Gastroesophageal sphincter (tissue), 4 donors: ENCODE results near the gene ASGR2. TPM values are rescaled to one million over a fixed set of nuclear protein-coding genes. Genes with fewer than 3 reads are reported as not detected.

ENCODE experiments used
- ATAC-seq: fragments of 150-250 bp; one replicate; pipeline ENCODE4 v1.9.1; 2016; ENCODE audit warnings: mild to moderate bottlenecking, moderate library complexity
- H3K27ac ChIP-seq, 4 donors: fragments of 200-600 bp; sonication (generic) in 3 of 4; 1 replicate in 3 of 4; 2 replicates in 1 of 4; pipeline ENCODE4 v1.5.1; 2016 to 2019
- H3K27me3 ChIP-seq: fragments of 200-600 bp; sonication (generic); one replicate; pipeline ENCODE4 v1.5.1; 2019
- H3K36me3 ChIP-seq, 2 donors: fragments of 200-600 bp; sonication (generic); one replicate each; pipeline ENCODE4 v1.5.1; 2019; ENCODE audit warnings: control low read depth in 1 of 2
- H3K4me1 ChIP-seq, 3 donors: fragments of 200-600 bp; sonication (generic); 1 replicate in 2 of 3; 2 replicates in 1 of 3; pipeline ENCODE4 v1.5.1; 2016 to 2019; ENCODE audit warnings: control low read depth in 2 of 3
- H3K4me3 ChIP-seq, 2 donors: fragments of 200-600 bp; sonication (generic); one replicate each; pipeline ENCODE4 v1.5.1; 2019; ENCODE audit warnings: mild to moderate bottlenecking in 1 of 2, moderate library complexity in 1 of 2
- H3K9me3 ChIP-seq, 3 donors: fragments of 200-600 bp; sonication (generic); one replicate each; pipeline ENCODE4 v1.5.1; 2017 to 2019; ENCODE audit warnings: control low read depth in 2 of 3
- CTCF ChIP-seq, 4 experiments: fragments of 200-600 bp in 2 of 4; fragments of 450-650 bp in 2 of 4; sonication (generic) in 1 of 4; IDR thresholded peaks; one replicate each; pipeline ENCODE4 v1.5.1; 2017 to 2019; ENCODE audit warnings: antibody characterized with exemption in 4 of 4, mild to moderate bottlenecking in 2 of 4, moderate library complexity in 2 of 4
- EP300 ChIP-seq: sonication (generic); formaldehyde crosslinking; IDR thresholded peaks from one replicate; pipeline ENCODE4 v1.6.1; 2017; ENCODE audit warnings: antibody characterized with exemption, mild to moderate bottlenecking
- POLR2A ChIP-seq, 2 donors: fragments of 450-650 bp; IDR thresholded peaks; one replicate each; pipeline ENCODE4 v1.6.1; 2017; ENCODE audit warnings: antibody characterized with exemption in 2 of 2, mild to moderate bottlenecking in 2 of 2, moderate library complexity in 1 of 2
- POLR2AphosphoS5 ChIP-seq: sonication (generic); formaldehyde crosslinking; IDR thresholded peaks from one replicate; pipeline ENCODE4 v1.6.1; 2017; ENCODE audit warnings: antibody characterized with exemption
- WGBS, 2 donors: methylation state at CpG; one replicate each; pipeline ENCODE4 v1.1.5; 2018; ENCODE audit warnings: low coverage in 1 of 2; 5-methylcytosine and 5-hydroxymethylcytosine counted together
- total RNA-seq, 4 donors: library from RNA; depleted of rRNA; stranded (reverse); fragments of >200 nt; gene quantifications; one replicate each; pipeline ENCODE4 v1.1.0, GENCODE V29; 2016

Gene ASGR2
- total RNA-seq, 4 donors from 2014 or later = 0.79 to 1.3 TPM; not detected in 2

DNA sequence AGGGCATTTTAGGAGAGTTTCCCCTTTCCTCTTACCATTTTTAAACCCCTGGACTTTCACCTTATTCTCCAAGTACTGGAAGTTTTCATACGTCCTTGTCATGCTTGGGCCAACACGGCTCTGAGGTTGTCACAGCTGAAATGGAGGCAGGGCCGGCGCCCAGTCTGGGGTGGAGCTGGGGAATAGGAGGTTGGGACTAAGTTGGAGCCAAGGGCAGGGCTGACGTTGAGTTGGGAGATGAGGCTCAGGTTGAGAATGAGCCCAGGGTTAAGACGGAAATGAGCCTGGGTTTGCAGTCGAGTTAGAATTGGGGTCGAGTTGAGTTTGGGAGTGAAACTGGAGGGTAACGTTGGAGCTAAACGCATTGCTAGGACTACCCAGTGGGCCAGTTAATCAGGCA, 35.9 kb downstream of the ASGR2 start:
- H3K4me3 ChIP-seq = peak overlapping the region in 1 of 2 donors; percentile 30
- ATAC-seq = no peak
- no peaks in the 10 kb centered on the region for H3K36me3 ChIP-seq
- WGBS, 2 donors = 68 to 94% methylated on average over 9 to 10 of the region's 10 CpGs
- TF ChIP-seq POLR2AphosphoS5 = no peak
- no peak for TF ChIP-seq EP300
- TF ChIP-seq POLR2A (IDR thresholded peaks at IDR 0.05) = no peak
- TF ChIP-seq CTCF (IDR thresholded peaks at IDR 0.05) = no peak
- H3K9me3 ChIP-seq = no peaks in the 10 kb centered on the region
- H3K27me3 ChIP-seq = peaks cover 16% of the 10 kb centered on the region
- H3K4me1 ChIP-seq = peaks cover 0 to 20% (median 0%) of the 10 kb centered on the region in 3 donors
- H3K27ac ChIP-seq = no peak overlapping the region

DNA sequence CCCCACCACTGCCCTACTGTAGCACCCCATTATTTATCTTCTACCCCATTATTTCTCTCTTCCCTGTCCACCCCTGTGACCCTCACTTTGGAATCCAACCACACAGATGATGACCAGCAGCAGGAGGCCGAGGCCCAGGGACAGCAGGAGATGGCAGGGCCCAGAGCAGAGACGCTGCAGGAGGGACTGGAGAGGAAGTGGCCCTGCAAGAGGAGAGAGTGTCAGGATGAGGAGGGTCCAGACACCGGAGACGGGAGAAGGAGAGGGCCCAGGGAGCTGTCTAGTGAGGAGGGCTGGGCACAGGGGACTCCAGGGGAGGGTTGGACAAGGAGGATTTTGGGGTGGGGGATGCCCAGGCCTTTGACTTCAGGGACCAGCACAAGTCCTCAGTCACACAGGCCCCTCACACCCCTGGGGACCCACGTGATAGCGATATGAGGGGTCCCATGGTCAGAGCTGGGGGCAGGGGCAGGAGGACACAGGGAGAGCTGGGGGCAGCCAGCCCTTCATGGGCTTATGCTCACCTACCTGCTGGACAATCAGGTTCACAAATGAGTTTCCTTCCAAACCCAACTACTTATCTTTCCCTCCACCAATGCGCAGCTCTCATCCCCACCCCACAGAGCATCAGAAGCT, 36.6 kb downstream of the ASGR2 start:
- Histone ChIP-seq H3K36me3 (no peaks in the 10 kb centered on the region), H3K4me3 (no peak overlapping the region), H3K27ac (no peak overlapping the region), H3K27me3 (peaks cover 16% of the 10 kb centered on the region), H3K9me3 (no peaks in the 10 kb centered on the region), H3K4me1 (peaks cover 0 to 20% (median 0%) of the 10 kb centered on the region in 3 donors)
- 68% methylated on average over 7 of the region's 7 CpGs; no CpG with 5 or more reads in 1 of the 2 donors for WGBS, 2 donors
- no peak for ATAC-seq
- TF ChIP-seq POLR2AphosphoS5 (no peak), CTCF (IDR thresholded peaks at IDR 0.05) (no peak), POLR2A (IDR thresholded peaks at IDR 0.05) (no peak), EP300 (no peak)

DNA sequence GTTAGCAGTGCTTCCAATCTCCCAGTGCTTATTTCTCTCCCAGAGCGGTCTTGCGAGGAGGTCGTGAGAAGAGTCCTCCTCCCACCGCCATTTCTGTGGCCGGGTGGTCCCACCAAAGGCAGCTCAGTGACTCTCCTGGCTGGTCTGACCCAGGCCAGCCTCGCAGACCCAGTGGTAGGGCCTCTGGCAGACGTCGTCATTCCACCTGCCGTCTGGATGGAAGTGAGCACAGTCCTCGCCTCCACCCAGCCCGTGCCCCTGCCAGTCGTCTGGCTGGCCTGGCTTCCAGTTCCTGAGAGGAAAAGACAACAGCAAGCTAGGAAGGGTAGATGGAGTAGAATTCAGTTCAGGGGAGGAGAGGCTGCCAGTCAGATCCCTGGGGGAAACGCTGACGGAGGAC, 39.7 kb downstream of the ASGR2 start:
- H3K36me3 ChIP-seq = no peaks in the 10 kb centered on the region
- no peak overlapping the region for H3K27ac ChIP-seq
- no peak for ATAC-seq
- WGBS, 2 donors = 84% methylated on average over 8 of the region's 14 CpGs; no CpG with 5 or more reads in 1 of the 2 donors
- H3K27me3 ChIP-seq = peaks cover 18% of the 10 kb centered on the region
- TF ChIP-seq POLR2AphosphoS5 (no peak), CTCF (IDR thresholded peaks at IDR 0.05) (no peak), EP300 (no peak), POLR2A (IDR thresholded peaks at IDR 0.05) (no peak)
- H3K4me3 ChIP-seq = no peak overlapping the region
- H3K9me3 ChIP-seq = no peaks in the 10 kb centered on the region
- peaks cover 0 to 1% (median 0%) of the 10 kb centered on the region in 3 donors for H3K4me1 ChIP-seq

- H3K9me3 ChIP-seq = peaks cover 0 to 18% (median 0%) of the 10 kb centered on the region in 3 donors
- H3K27ac ChIP-seq = no peak overlapping the region
- WGBS, 2 donors = 89% methylated on average over 1 of the region's 2 CpGs; no CpG with 5 or more reads in 1 of the 2 donors
- ATAC-seq = no peak
- H3K4me3 ChIP-seq = no peak overlapping the region
- H3K36me3 ChIP-seq = no peaks in the 10 kb centered on the region
- TF ChIP-seq POLR2A (IDR thresholded peaks at IDR 0.05) (no peak), EP300 (no peak), CTCF (IDR thresholded peaks at IDR 0.05) (no peak), POLR2AphosphoS5 (no peak)
- H3K27me3 ChIP-seq = peaks cover 26% of the 10 kb centered on the region
- no peaks in the 10 kb centered on the region for H3K4me1 ChIP-seq
Observed at GRCh38 chr17:7072406-7072805, 42.2 kb downstream of the ASGR2 start.

GRCh38 chr17:7070712-7071111, 43.9 kb downstream of the ASGR2 start:
- no peaks in the 10 kb centered on the region for H3K36me3 ChIP-seq
- peaks cover 0 to 22% (median 0%) of the 10 kb centered on the region in 3 donors for H3K9me3 ChIP-seq
- no peak overlapping the region for H3K27ac ChIP-seq
- H3K4me1 ChIP-seq = no peaks in the 10 kb centered on the region
- no peak for ATAC-seq
- TF ChIP-seq POLR2AphosphoS5 (no peak), EP300 (no peak), POLR2A (IDR thresholded peaks at IDR 0.05) (no peak)
- 70 to 75% methylated on average over 1 to 2 of the region's 3 CpGs for WGBS, 2 donors
- H3K4me3 ChIP-seq = no peak overlapping the region
- peaks cover 20% of the 10 kb centered on the region for H3K27me3 ChIP-seq
